Activated T-cell treated with anti-CD3 and anti-CD28 coated beads, Interleukin-2, amount 50 U/mL, for 4 hours (primary cell): ENCODE measurements around the gene TPTE2. TPM values are rescaled to one million over a fixed set of nuclear protein-coding genes. Genes with fewer than 3 reads are reported as not detected.
"Not testable (repeated sequence)": the region's sequence is repeated elsewhere in the genome, so short reads cannot be mapped to it uniquely, and the experiment has no call there.

Source experiments
- ATAC-seq, 2 donors: fragments of 200-7000 bp; cut with Tn5 transposase; one replicate each; pipeline ENCODE4 v1.10.0; 2021
- DNase-seq: peaks from one replicate; pipeline ENCODE4 v3.0.0-alpha.2; 2020
- H3K27me3 Mint-ChIP-seq: one replicate; pipeline ENCODE4 v1.8.0; 2021; ENCODE audit warnings: low read depth, mixed read lengths
- H3K36me3 Mint-ChIP-seq: one replicate; pipeline ENCODE4 v1.8.0; 2022; ENCODE audit warnings: mixed read lengths; ENCODE audit not compliant: insufficient read depth
- H3K4me1 Mint-ChIP-seq: one replicate; pipeline ENCODE4 v1.8.0; 2021; ENCODE audit warnings: low read depth, mixed read lengths
- H3K4me3 Mint-ChIP-seq: one replicate; pipeline ENCODE4 v1.8.0; 2021; ENCODE audit warnings: mild to moderate bottlenecking, moderate library complexity, mixed read lengths
- H3K9me3 Mint-ChIP-seq: one replicate; pipeline ENCODE4 v1.8.0; 2021; ENCODE audit warnings: mixed read lengths
- total RNA-seq, 3 donors: library from RNA; stranded (reverse); gene quantifications; one replicate each; pipeline ENCODE4 v1.2.1, GENCODE V29; 2021

The TPTE2 gene
- total RNA-seq, 3 donors from 2014 or later: not detected

GRCh38 chr13:19587635-19588300 is 26.4 kb upstream of the TPTE2 start:
- peaks cover 22% of the 10 kb centered on the region for H3K4me1 Mint-ChIP-seq
- no peaks in the 10 kb centered on the region for H3K36me3 Mint-ChIP-seq
- ATAC-seq (peak; percentile 42 to 47), DNase-seq (no peak)
- peaks cover 6% of the 10 kb centered on the region for H3K9me3 Mint-ChIP-seq
- H3K27me3 Mint-ChIP-seq: peaks cover 2% of the 10 kb centered on the region
- H3K4me3 Mint-ChIP-seq: peak overlapping the region; percentile 77

- ATAC-seq: peak; percentile 93 to 95
- DNase-seq: peak; percentile 67
- Mint-ChIP-seq H3K4me1 (peaks cover 22% of the 10 kb centered on the region), H3K27me3 (peaks cover 4% of the 10 kb centered on the region), H3K9me3 (peaks cover 9% of the 10 kb centered on the region), H3K4me3 (peak overlapping the region; percentile 77), H3K36me3 (no peaks in the 10 kb centered on the region)
Measured at GRCh38 chr13:19586904-19587634, 25.7 kb upstream of the TPTE2 start.

- H3K36me3 Mint-ChIP-seq: no peaks in the 10 kb centered on the region
- ATAC-seq: no peak
- no peak overlapping the region for H3K4me3 Mint-ChIP-seq
- H3K27me3 Mint-ChIP-seq: peaks cover 4% of the 10 kb centered on the region
- DNase-seq: no peak
- H3K4me1 Mint-ChIP-seq: peaks cover 7% of the 10 kb centered on the region
- H3K9me3 Mint-ChIP-seq: peaks cover 9% of the 10 kb centered on the region
Measured at GRCh38 chr13:19581675-19582074, 20.3 kb upstream of the TPTE2 start.

GRCh38 chr13:19575230-19575629 is 13.9 kb upstream of the TPTE2 start:
- H3K9me3 Mint-ChIP-seq: no peaks in the 10 kb centered on the region
- H3K4me3 Mint-ChIP-seq: no peak overlapping the region
- no peaks in the 10 kb centered on the region for H3K36me3 Mint-ChIP-seq
- H3K4me1 Mint-ChIP-seq: no peaks in the 10 kb centered on the region
- H3K27me3 Mint-ChIP-seq: no peaks in the 10 kb centered on the region
- ATAC-seq (no peak), DNase-seq (no peak)

- Mint-ChIP-seq H3K4me3 (no peak overlapping the region), H3K4me1 (no peaks in the 10 kb centered on the region), H3K36me3 (no peaks in the 10 kb centered on the region), H3K9me3 (no peaks in the 10 kb centered on the region), H3K27me3 (peaks cover 2% of the 10 kb centered on the region)
- DNase-seq (no peak), ATAC-seq (no peak)
Measured at GRCh38 chr13:19573120-19573716, 11.9 kb upstream of the TPTE2 start.

- H3K4me3 Mint-ChIP-seq: no peak overlapping the region
- H3K9me3 Mint-ChIP-seq: no peaks in the 10 kb centered on the region
- no peak for ATAC-seq
- H3K27me3 Mint-ChIP-seq: peaks cover 2% of the 10 kb centered on the region
- H3K4me1 Mint-ChIP-seq: no peaks in the 10 kb centered on the region
- DNase-seq: no peak
- no peaks in the 10 kb centered on the region for H3K36me3 Mint-ChIP-seq
Measured at GRCh38 chr13:19572280-19572679, 10.9 kb upstream of the TPTE2 start.

- Mint-ChIP-seq H3K27me3 (peaks cover 4% of the 10 kb centered on the region), H3K9me3 (no peaks in the 10 kb centered on the region), H3K4me3 (no peak overlapping the region), H3K4me1 (no peaks in the 10 kb centered on the region), H3K36me3 (no peaks in the 10 kb centered on the region)
- DNase-seq: no peak
- no peak for ATAC-seq
Measured at GRCh38 chr13:19567820-19568534, 6.6 kb upstream of the TPTE2 start.

- H3K27me3 Mint-ChIP-seq: peaks cover 1% of the 10 kb centered on the region
- DNase-seq: no peak
- no peaks in the 10 kb centered on the region for H3K36me3 Mint-ChIP-seq
- H3K4me1 Mint-ChIP-seq: no peaks in the 10 kb centered on the region
- no peaks in the 10 kb centered on the region for H3K9me3 Mint-ChIP-seq
- ATAC-seq: no peak
- H3K4me3 Mint-ChIP-seq: no peak overlapping the region
Measured at GRCh38 chr13:19561585-19561984, 253 bp upstream of the TPTE2 start.

GRCh38 chr13:19560672-19561071 is 660 bp downstream of the TPTE2 start:
- not testable (repeated sequence) for H3K9me3 Mint-ChIP-seq, H3K36me3 Mint-ChIP-seq, H3K4me1 Mint-ChIP-seq, H3K27me3 Mint-ChIP-seq, DNase-seq, H3K4me3 Mint-ChIP-seq, ATAC-seq

GRCh38 chr13:19559739-19560138 is 1.6 kb downstream of the TPTE2 start:
- H3K4me3 Mint-ChIP-seq, H3K4me1 Mint-ChIP-seq: not testable (repeated sequence)

GRCh38 chr13:19557287-19557686 is 4.0 kb downstream of the TPTE2 start:
- H3K9me3 Mint-ChIP-seq, H3K36me3 Mint-ChIP-seq, H3K4me3 Mint-ChIP-seq, ATAC-seq, DNase-seq, H3K27me3 Mint-ChIP-seq, H3K4me1 Mint-ChIP-seq: not testable (repeated sequence)

More at GRCh38 chr13:19559739-19560138, 1.6 kb downstream of the TPTE2 start:
- H3K27me3 Mint-ChIP-seq, H3K9me3 Mint-ChIP-seq, H3K36me3 Mint-ChIP-seq, ATAC-seq, DNase-seq: not testable (repeated sequence)

GRCh38 chr13:19549245-19549644 is 12.1 kb downstream of the TPTE2 start:
- not testable (repeated sequence) for ATAC-seq, DNase-seq, H3K9me3 Mint-ChIP-seq

GRCh38 chr13:19525634-19526033 is 35.7 kb downstream of the TPTE2 start:
- H3K27me3 Mint-ChIP-seq, H3K36me3 Mint-ChIP-seq, DNase-seq, ATAC-seq, H3K4me3 Mint-ChIP-seq, H3K9me3 Mint-ChIP-seq, H3K4me1 Mint-ChIP-seq: not testable (repeated sequence)

More at GRCh38 chr13:19549245-19549644, 12.1 kb downstream of the TPTE2 start:
- not testable (repeated sequence) for H3K4me1 Mint-ChIP-seq, H3K4me3 Mint-ChIP-seq, H3K27me3 Mint-ChIP-seq, H3K36me3 Mint-ChIP-seq

- no peaks in the 10 kb centered on the region for H3K36me3 Mint-ChIP-seq
- H3K4me3 Mint-ChIP-seq: no peak overlapping the region
- no peak for DNase-seq
- no peaks in the 10 kb centered on the region for H3K27me3 Mint-ChIP-seq
- no peaks in the 10 kb centered on the region for H3K9me3 Mint-ChIP-seq
- peaks cover 5% of the 10 kb centered on the region for H3K4me1 Mint-ChIP-seq
- no peak for ATAC-seq
Measured at GRCh38 chr13:19519049-19519448, 42.3 kb downstream of the TPTE2 start.
